Brain pericyte (primary cell): ENCODE results near the gene ZNF70.
"Not testable (repeated sequence)": the region's sequence is repeated elsewhere in the genome, so short reads cannot be mapped to it uniquely, and the experiment has no call there.

ENCODE experiments used
- DNase-seq: peaks from one replicate; pipeline ENCODE4 v3.0.0-alpha.2; 2012; ENCODE audit warnings: low read depth, low spot score

The ZNF70 gene

DNA sequence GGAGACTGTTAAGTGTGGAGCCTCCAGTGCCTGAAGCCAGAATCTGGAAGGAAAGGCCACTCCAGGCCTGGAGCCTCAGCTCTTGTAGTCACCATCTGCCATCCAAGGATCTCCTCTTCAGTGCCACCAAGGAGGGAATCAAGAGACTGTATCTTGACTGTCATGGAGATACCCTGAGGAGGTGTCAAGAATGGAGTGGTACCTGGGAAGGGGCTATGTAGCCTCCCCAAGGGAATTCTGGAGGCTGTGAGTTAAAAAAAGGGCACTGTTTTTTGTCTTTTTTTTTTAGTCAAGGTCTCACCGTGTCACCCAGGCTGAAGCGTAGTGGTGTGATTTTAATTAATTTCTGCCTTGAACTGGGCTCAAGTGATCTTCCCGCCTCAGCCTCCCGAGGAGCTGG is 8.7 kb upstream of the ZNF70 start:
- no peak for DNase-seq

GRCh38 chr22:23756891-23757290 is 6.0 kb upstream of the ZNF70 start:
- DNase-seq = no peak

GRCh38 chr22:23755711-23756110 is 4.8 kb upstream of the ZNF70 start:
- no peak for DNase-seq

- DNase-seq = no peak
Observed at GRCh38 chr22:23754980-23755636, 4.2 kb upstream of the ZNF70 start.

DNA sequence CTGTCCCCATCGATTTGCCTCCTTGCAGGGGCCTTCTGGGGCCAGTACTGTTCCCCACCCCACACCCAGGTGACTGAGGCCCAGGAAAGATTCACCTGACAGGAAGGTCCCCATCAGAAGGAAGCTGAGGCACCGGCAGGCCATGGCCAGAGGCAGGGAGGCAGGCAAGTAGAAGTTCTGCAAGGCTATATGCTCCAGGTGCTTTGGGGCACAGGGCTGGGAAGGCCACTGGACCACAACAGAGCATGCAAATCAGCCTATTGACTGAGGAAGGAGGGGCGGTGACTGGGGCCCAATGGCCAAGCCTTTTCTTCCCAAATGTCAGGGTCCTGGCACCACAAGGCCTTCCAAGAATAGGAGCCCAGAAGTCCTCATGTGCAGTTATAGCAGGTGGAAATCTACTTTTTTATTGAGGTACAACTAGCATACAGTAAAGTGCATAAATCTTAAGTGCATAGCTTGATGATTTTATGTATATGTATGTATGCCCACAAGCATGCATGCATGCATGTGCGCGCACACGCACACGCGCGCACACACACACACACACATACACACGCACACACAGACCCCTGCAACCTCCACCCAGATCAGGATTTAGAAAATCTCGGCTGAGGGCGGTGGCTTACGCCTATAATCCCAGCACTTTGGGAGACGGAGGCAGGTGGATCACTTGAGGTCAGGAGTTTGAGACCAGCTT is 3.5 kb upstream of the ZNF70 start, which contains the start of gene VPREB3:
TSS of gene VPREB3 (minus strand) at position 206 of the 700 bp plus-strand sequence. CDS start at position 144, 62 bp downstream.
- DNase-seq = no peak

GRCh38 chr22:23753385-23753784 is 2.5 kb upstream of the ZNF70 start:
- DNase-seq = no peak

DNA sequence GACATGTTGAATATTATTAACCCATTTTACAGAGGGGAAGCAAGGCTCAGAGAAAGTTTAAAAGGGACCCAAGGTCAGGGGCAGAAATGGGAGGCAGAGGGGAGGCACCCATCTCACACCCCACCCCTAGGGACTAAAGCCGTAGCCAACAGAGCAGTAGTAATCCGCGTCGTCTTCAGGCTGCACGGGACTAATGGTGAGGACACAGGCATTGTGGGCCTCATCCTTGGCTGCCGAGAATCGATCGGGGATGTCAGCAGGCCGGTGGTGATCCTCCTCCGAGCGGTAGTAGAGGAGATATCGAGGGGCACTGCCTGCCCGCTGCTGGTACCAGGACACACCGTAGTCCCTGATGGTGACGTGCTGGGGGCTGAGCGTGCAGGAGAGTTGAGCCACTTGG is 1.8 kb upstream of the ZNF70 start:
- DNase-seq = no peak

- DNase-seq = no peak
Observed at GRCh38 chr22:23752090-23752691, 1.3 kb upstream of the ZNF70 start.

DNA sequence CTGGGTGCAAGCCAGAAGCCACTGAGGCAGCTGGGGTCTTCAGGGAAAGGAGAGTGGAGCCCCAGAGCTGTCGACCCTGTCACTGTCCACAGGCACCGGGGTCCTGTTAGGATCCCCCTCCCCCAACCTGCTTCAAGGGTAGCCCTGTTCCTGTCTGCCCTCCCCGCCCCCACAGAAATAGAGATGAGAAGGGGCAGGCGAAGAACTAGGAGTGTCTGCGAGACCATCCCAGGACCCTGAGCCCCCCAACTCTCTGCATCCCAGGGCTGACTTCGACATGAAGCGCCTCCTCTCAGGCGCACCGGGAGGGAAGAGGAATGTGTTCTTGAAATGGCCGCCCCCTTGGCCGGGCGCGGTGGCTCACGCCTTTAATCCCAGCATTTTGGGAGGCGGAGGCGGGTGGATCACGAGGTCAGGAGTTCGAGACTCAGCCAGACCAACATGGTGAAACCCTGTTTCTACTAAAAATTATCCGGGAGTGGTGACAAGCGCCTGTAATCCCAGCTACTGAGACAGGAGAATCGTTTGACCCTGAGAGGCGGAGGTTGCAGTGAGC is 607 bp upstream of the ZNF70 start:
- DNase-seq = no peak

DNA sequence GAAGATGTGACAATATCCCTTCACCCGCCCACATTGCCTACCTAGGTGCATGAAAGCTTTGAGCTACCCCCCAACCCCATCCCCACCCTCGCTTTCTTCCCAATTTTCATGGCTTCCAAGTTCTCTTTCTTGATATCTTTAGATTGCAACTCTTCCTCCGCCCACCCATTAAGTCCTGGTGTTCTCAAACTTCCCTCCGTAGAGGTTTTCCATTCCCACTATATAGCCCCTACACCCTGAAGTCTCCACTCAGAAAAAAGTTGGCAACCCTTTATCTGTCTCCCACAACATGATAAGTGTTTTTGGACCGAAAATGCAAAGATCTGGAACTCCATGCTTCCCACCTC is 572 bp downstream of the ZNF70 start:
- no peak for DNase-seq

DNA sequence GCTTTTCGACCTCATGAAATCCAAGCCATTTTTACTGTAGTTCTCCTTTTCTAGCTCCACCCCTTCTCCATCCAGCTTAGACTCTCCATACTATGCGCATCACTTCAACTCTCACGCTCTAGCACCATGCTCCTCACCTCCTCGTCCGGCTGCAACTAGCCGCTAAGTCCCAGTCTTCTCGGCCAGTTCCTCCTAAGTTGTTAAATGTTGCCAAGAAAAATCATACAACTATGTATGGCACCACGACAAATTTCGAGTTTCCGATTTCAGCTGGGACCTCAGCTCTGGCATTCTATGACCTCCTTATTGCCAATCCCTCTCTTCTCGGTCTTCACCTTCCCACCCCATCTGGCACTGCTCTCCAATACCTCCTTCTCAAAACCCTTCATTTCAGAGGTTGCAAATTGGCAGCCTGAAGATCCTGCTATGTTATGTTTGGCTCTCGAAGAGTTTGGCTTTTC is 1.0 kb downstream of the ZNF70 start:
- no peak for DNase-seq

DNA sequence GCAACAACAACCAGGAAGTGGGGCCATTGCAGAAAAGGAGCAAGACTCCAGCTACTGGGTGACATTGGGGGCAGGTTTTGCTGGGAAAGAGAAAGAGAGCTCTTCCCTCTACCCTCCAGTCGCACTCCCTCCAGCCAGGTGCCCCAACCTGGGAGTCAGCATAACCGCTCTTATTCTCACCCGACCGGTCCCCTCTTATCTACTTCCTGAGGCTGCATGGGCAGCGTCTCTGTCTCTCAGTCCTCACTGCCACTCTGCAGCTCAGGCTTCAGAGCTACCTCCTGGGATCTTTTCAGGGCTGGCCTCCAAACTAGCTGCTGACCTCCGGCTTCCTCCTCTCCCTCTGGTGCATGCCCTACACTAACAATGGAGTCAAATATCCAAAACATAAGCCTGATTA is 5.1 kb downstream of the ZNF70 start:
- DNase-seq = no peak

DNA sequence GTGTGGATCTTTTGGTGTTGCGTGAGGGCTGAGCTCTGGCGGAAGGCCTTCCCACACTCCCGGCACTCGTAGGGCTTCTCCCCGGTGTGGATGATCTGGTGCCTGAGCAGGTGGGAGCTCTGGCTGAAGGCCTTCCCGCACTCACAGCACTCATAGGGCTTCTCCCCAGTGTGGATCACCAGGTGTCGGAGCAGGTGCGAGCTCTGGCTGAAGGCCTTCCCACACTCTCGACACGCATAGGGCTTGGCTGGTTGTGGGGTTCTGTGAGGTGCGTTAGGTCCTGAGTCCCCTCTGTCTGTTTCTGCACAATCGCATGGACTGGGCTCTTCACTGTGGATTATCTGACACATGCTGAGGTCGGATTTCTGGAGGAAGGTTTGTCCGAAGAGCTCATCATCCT is 6.4 kb downstream of the ZNF70 start:
- no peak for DNase-seq

DNA sequence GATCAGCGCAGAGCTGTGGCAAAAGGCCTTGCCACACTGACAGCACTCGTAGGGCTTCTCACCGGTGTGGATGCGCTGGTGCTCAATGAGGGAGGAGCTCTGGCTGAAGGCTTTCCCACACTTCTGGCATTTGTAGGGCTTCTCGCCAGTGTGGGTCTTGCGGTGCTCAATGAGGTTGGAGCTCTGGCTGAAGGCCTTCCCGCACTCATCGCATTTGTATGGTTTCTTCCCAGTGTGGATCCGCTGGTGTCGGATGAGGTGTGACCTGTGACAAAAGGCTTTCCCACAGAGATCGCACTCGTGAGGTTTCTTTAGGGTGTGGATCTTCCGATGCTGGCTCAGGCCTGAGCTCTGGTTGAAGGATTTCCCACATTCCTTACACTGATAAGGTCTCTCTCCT is 6.9 kb downstream of the ZNF70 start:
- no peak for DNase-seq

- no peak for DNase-seq
Observed at GRCh38 chr22:23743303-23743705, 7.6 kb downstream of the ZNF70 start.

GRCh38 chr22:23742505-23743264 is 8.2 kb downstream of the ZNF70 start:
- no peak for DNase-seq

DNA sequence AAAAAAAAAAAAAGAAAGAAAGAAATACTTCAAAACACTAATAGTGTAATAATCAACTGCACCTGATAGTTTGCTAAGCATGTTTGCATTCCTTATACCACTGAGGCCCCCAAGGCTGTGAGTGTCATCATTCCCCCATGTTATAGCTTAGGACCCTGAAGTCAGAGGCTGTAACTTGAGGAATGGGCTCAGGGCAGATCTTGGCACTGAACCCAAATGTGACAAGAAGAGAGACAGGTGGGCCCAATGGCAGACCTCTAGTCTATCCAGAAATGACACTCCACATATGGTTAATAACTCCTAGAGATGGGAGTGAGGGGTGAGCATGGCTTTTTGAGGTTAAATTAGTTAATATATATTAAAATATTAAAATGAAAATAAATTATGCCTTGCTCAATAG is 13.2 kb downstream of the ZNF70 start:
- no peak for DNase-seq

DNA sequence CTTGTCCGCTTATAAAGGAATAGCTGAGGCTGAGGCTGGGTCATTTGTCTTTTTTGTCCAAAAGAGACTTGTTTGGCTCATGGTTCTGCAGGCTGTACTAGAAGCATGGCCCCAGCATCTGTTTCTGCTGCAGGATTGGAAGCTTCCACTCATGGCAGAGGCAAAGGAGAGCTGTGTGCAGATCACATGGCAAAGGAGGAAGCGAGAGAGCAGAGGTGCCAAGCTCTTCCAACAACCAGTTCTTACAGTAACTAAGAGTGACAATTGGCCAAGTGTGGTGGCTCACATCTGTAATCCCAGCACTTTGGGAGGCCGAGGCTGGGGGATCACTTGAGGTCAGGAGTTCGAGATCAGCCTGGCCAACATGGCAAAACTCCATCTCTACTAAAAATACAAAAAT is 22.8 kb downstream of the ZNF70 start:
- not testable (repeated sequence) for DNase-seq

- DNase-seq = no peak
Observed at GRCh38 chr22:23722724-23723123, 28.2 kb downstream of the ZNF70 start.

DNA sequence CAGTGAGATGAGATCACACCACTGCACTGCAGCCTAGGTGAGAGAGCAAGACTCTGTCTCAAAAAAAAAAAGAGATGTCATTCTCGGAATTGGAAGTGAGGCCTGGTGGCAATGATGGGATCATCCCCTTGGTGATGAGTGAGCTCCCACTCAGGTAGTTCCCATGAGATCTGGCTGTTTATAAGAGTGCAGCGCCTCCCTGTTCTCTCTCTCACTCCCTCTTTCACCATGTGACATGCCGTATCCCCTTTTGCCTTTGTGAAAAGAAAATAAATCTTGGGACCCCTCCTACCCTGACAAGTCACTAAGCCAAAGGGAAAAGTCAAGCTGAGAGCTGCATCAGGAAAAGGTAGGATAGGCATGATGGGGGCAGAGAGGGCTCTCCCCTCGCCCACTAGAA is 28.8 kb downstream of the ZNF70 start:
- no peak for DNase-seq

DNA sequence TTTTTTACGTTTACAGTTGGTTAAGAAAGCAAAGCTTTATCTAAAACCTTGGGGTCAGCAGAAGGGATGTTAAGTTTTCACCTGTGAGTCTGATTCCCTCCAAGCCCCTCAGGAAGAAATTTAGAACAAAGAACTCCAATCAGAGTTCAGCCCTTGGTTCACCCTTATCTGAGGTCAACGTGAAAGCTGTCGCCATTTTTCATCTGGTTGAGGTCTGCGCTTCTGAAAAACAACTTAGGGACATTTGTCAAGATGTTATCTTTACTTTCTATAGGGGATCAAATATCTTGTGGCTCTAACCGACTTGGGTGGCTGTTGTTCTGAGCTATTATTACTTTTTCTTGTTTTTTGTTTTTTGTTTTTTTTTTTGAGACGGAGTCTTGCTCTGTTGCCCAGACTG is 30.1 kb downstream of the ZNF70 start:
- DNase-seq = no peak
